Lower leg skin (tissue), 4 donors: ENCODE results near the gene MAP3K7CL. TPM values are rescaled to one million over a fixed set of nuclear protein-coding genes. Genes with fewer than 3 reads are reported as not detected.
"Not testable (repeated sequence)": the region's sequence is repeated elsewhere in the genome, so short reads cannot be mapped to it uniquely, and the experiment has no call there.

Experiments
- DNase-seq, 2 donors: peaks; one replicate each; pipeline ENCODE4 v3.0.0-alpha.2; 2019; ENCODE audit warnings: low spot score in 2 of 2
- H3K4me3 ChIP-seq: fragments of 200-600 bp; sonication (generic); 2 replicates; pipeline ENCODE4 v1.5.1; 2017; ENCODE audit warnings: mild to moderate bottlenecking, low read depth; ENCODE audit not compliant: poor library complexity, severe bottlenecking
- POLR2A ChIP-seq, 2 donors: fragments of 450-650 bp; IDR thresholded peaks; one replicate each; pipeline ENCODE4 v1.6.1; 2016 to 2017; ENCODE audit warnings: antibody characterized with exemption in 2 of 2, mild to moderate bottlenecking in 1 of 2, moderate library complexity in 1 of 2
- WGBS, 2 donors: methylation state at CpG; one replicate each; pipeline ENCODE4 v1.1.5; 2018; 5-methylcytosine and 5-hydroxymethylcytosine counted together
- intact Hi-C: fragments of 100-400 bp; cut with DNase I; formaldehyde crosslinking; loops from one replicate; pipeline ENCODE4 v1.15.0; 2023; ENCODE audit warnings: low total_unique reads
- total RNA-seq, 4 donors: library from RNA; depleted of rRNA; stranded (reverse); fragments of >200 nt; gene quantifications; one replicate each; pipeline ENCODE4 v1.1.0, GENCODE V29; 2016
- TF ChIP-seq, protein P1 (sequence below), 3 donors: fragments of 450-650 bp; IDR thresholded peaks; one replicate each; pipeline ENCODE4 v1.5.1; 2016; ENCODE audit warnings: antibody characterized with exemption in 3 of 3, mild to moderate bottlenecking in 3 of 3, moderate library complexity in 2 of 3

MAP3K7CL gene
- total RNA-seq, 4 donors from 2014 or later, result 4.6 to 17.1 (median 8.8) TPM

DNA sequence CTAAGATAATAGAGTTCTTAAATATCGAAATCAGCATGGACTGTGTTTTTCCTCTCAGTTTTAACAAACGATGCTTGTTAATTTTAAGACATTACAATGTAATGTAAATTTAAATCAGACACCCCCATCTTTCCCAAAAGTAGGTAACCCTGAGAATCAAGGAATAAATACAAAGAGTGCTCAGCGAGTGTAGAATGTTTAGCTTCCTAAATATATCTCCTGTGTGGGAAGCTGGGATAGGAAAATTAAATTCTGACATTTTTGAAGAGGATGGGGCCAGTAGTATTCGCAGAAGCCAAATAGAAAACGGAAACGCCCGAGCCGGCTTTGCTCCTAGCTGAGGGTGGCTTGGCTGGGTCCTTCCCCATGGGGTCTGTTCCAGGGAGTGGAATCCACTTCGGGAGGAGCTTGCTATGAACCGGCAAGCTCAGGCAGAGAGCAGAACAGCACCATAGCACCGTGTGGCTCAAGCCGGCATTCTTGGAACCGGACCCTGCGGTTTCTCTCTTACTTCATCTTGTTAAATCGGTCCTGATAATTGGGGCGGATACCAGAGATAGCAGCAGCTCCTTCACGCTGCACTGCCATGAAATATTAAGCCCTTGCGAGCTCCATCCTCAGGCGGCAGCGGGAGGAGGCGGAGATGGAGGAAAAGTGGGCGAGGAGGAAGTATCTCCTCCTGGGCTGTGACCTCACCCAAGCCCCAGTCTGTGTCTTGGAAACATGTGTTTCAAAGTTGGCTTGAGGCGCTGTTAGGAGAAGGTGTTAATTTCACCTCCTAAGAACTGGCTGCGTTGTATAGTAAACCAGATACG, 24.9 kb downstream of the MAP3K7CL start:
- intact Hi-C loops, result no loop called here
- peak; percentile 23 to 88 for DNase-seq
- no peak overlapping the region for H3K4me3 ChIP-seq
- 25 to 57% methylated on average over 25 of the region's 25 CpGs for WGBS, 2 donors
- TF ChIP-seq, protein P1, sequence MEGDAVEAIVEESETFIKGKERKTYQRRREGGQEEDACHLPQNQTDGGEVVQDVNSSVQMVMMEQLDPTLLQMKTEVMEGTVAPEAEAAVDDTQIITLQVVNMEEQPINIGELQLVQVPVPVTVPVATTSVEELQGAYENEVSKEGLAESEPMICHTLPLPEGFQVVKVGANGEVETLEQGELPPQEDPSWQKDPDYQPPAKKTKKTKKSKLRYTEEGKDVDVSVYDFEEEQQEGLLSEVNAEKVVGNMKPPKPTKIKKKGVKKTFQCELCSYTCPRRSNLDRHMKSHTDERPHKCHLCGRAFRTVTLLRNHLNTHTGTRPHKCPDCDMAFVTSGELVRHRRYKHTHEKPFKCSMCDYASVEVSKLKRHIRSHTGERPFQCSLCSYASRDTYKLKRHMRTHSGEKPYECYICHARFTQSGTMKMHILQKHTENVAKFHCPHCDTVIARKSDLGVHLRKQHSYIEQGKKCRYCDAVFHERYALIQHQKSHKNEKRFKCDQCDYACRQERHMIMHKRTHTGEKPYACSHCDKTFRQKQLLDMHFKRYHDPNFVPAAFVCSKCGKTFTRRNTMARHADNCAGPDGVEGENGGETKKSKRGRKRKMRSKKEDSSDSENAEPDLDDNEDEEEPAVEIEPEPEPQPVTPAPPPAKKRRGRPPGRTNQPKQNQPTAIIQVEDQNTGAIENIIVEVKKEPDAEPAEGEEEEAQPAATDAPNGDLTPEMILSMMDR (IDR thresholded peaks at IDR 0.05), result no peak
- no peak for TF ChIP-seq POLR2A (IDR thresholded peaks at IDR 0.05)

DNA sequence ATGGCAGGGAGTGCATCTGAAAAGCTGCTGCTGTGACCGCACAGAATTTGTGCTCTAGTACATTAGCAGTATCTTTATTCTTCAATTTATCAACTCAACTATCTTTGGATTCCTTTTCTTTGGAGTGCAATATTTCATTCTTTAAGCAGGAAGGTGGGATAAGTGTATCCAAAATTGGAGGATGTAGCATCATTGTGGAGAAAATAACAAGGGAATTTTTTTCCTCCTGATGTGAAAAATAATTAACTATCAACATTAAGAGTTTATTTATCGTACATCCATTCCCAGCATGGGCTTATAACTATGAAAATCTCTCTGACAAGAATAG, 25.5 kb downstream of the MAP3K7CL start:
- no peak overlapping the region for H3K4me3 ChIP-seq
- WGBS, 2 donors, result 75 to 80% methylated on average over 2 of the region's 2 CpGs

DNA sequence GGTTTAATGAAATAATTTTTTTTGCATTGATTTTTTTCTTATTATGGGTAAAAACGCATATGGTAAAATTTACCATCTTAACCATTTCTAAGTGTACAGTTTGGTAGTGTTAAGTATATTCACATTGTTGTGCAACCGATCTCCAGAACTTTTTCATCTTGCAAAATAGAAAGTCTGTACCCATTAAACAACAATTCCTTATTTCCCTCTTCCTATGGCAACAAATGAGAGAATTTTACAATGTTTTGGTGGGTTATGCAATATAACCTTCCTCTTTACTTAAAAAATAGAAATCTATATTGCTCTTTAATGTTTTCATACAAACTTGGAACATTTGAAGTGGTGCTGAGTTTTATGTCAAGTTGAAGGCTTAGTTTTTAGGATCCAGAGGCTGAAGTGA, 26.6 kb downstream of the MAP3K7CL start:
- 86 to 94% methylated on average over 2 of the region's 2 CpGs for WGBS, 2 donors
- intact Hi-C loops, result no loop called here
- DNase-seq, result no peak
- no peak overlapping the region for H3K4me3 ChIP-seq
- TF ChIP-seq, protein P1 (IDR thresholded peaks at IDR 0.05), result no peak
- TF ChIP-seq POLR2A (IDR thresholded peaks at IDR 0.05), result no peak

More for the DNA sequence above, 25.5 kb downstream of the MAP3K7CL start:
- DNase-seq, result no peak
- TF ChIP-seq, protein P1 (IDR thresholded peaks at IDR 0.05), result no peak
- no peak for TF ChIP-seq POLR2A (IDR thresholded peaks at IDR 0.05)
- intact Hi-C loops, result no loop called here

DNA sequence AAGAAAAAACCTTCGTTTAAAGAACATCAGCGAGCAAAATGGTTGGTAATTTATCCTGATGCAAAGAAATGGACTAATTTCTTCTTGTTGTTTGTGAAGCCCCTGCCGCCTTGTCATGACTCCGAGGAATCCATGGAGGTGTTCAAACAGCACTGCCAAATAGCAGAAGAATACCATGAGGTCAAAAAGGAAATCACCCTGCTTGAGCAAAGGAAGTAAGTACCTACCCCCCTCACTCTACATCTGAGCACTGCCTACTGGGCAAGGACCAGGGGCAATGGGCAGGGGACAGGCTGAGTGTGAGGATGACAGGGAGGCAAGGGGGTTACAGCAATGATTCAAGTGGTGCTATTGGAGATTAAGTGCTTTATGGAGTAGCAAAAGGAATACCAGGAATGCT, 29.4 kb downstream of the MAP3K7CL start:
- no peak for DNase-seq
- intact Hi-C loops, result loop anchor here (10.0 kb wide), 2 partner anchors 135 to 215 kb away; partner anchors contain the start of gene BACH1
- H3K4me3 ChIP-seq, result no peak overlapping the region
- no peak for TF ChIP-seq POLR2A (IDR thresholded peaks at IDR 0.05)
- TF ChIP-seq, protein P1 (IDR thresholded peaks at IDR 0.05), result no peak
- 93 to 95% methylated on average over 4 of the region's 4 CpGs for WGBS, 2 donors

DNA sequence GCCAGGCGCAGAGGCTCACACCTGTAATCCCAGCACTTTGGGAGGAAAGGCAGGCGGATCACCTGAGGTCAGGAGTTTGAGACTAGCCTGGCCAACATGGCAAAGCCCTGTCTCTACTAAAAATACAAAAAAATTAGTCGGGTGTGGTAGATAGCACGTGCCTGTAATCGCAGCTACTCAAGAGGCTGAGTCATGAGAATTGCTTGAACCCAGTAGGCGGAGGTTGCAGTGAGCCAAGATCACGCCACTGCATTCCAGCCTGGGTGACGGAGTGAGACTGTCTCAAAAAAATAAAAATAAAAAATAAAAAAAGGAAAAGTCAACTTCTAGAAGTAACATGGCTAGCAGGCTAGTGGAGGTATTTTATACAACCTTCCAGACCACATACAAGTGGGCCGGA, 32.4 kb downstream of the MAP3K7CL start:
- intact Hi-C loops, result loop anchor here (10.0 kb wide), 2 partner anchors 132 to 212 kb away; partner anchors contain the start of gene BACH1
- WGBS, 2 donors, result 34 to 47% methylated on average over 9 of the region's 9 CpGs
- H3K4me3 ChIP-seq, result not testable (repeated sequence)
- DNase-seq, result peak in 1 of 2 donors; percentile 58

DNA sequence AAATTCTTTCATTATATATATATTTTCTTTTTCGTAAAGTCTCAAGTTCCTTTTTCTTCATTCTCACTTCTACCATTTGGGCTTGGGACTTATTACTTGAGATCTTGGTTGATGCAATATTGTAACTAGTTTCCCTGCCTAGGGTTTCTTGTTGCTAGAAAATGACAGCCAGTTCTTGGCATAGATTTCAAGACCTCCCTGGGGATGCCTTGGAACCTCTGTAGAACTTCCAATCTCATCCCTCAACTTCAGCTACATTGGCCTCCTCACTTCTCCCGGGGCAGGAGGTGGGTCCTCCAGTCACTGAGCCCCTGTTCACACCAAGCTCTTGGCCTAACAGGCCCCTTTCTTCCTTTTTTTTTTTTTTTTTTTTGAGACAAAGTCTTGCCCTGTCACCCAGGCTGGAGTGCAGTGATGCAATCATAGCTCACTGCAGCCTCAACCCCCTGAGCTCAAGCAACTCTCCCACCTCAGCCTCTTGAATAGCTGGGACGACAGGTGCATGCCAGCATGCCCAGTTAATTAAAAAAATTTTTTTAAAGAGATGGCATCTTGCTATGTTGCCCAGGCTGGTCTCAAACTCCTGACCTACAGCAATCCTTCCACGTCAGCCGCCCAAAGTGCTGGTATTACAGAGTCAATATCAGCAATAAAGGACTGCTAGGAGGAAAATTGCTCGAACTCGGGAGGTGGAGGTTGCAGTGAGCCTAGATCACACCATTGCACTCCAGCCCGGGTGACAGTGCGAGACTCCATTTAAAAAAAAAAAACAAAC, 33.1 kb downstream of the MAP3K7CL start:
- intact Hi-C loops, result loop anchor here (10.0 kb wide), 2 partner anchors 131 to 211 kb away; partner anchors contain the start of gene BACH1
- TF ChIP-seq, protein P1 (IDR thresholded peaks at IDR 0.05), result no peak
- no peak for TF ChIP-seq POLR2A (IDR thresholded peaks at IDR 0.05)
- no peak overlapping the region for H3K4me3 ChIP-seq
- DNase-seq, result no peak
- 80 to 87% methylated on average over 9 of the region's 9 CpGs for WGBS, 2 donors
